ENCODE results near the gene PDGFRA. TPM values are rescaled to one million over a fixed set of nuclear protein-coding genes. Genes with fewer than 3 reads are reported as not detected.

PDGFRA gene
- total RNA-seq, 4 donors from 2014 or later, result 92.2 to 164 (median 130) TPM

DNA sequence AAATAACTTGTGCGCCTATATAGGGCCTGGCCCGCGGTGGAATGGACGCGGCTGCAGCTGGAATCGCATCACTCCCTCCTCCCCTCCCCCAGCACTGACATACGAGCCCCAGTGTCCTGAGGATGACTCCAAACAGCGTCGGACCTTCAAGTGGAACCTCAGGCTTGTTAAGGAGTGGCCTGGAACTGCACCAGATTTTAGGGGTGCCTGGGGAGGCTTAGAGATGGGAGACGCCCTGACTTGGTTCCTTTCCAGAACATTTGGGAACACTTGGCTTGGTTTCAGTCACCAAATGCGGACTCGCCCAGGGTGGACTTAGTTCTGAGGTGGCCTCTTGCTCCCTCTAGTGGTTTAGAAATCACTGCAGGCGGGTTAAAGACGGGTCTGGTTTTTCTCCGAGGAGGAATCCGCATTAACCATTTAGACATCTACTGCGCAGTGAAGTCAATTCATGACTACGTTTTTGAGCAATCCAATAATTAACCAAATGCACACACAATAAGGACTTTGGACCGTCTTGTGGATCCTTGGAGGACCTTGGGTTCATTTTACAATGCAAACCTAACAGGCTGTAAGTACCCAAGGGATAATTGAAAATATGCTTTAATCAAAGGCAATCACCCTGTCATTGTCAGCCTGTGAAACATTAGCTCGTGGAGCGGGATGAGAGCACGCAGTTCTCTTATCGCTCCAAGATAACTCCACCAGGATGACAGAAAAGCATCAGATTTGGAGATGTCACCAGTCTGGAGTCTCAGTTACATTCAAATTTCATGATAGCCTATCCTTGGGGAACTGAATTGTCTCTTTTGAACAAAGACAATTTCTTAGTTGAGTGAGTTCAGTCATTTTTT lies 11.2 kb upstream of the PDGFRA start:
- TF ChIP-seq, protein P1, sequence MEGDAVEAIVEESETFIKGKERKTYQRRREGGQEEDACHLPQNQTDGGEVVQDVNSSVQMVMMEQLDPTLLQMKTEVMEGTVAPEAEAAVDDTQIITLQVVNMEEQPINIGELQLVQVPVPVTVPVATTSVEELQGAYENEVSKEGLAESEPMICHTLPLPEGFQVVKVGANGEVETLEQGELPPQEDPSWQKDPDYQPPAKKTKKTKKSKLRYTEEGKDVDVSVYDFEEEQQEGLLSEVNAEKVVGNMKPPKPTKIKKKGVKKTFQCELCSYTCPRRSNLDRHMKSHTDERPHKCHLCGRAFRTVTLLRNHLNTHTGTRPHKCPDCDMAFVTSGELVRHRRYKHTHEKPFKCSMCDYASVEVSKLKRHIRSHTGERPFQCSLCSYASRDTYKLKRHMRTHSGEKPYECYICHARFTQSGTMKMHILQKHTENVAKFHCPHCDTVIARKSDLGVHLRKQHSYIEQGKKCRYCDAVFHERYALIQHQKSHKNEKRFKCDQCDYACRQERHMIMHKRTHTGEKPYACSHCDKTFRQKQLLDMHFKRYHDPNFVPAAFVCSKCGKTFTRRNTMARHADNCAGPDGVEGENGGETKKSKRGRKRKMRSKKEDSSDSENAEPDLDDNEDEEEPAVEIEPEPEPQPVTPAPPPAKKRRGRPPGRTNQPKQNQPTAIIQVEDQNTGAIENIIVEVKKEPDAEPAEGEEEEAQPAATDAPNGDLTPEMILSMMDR (IDR thresholded peaks at IDR 0.05), result peak; percentile 86 to 92 (median 90)
- peak; percentile 58 for TF ChIP-seq POLR2AphosphoS5 (IDR thresholded peaks at IDR 0.05)
- no peak for TF ChIP-seq EP300 (IDR thresholded peaks at IDR 0.05)
- Histone ChIP-seq H3K4me3 (peak overlapping the region in 1 of 2 donors; percentile 41), H3K27me3 (peaks cover 55% of the 10 kb centered on the region), H3K27ac (peak overlapping the region in 1 of 4 donors; percentile 35), H3K4me1 (peaks cover 0 to 12% (median 0%) of the 10 kb centered on the region in 3 donors), H3K9me3 (no peaks in the 10 kb centered on the region), H3K36me3 (no peaks in the 10 kb centered on the region)
- 0 to 10% methylated on average over 5 to 15 of the region's 23 CpGs for WGBS, 2 donors (ENCODE audit: low coverage in 1 of 2)
- ATAC-seq, result peak; percentile 94

- ATAC-seq, result no peak
- TF ChIP-seq POLR2AphosphoS5 (IDR thresholded peaks at IDR 0.05) (no peak), POLR2A (IDR thresholded peaks at IDR 0.05) (no peak), EP300 (IDR thresholded peaks at IDR 0.05) (no peak)
- TF ChIP-seq, protein P1 (IDR thresholded peaks at IDR 0.05), result no peak
- no peaks in the 10 kb centered on the region for H3K9me3 ChIP-seq
- whole genome bisulfite sequencing, 2 donors (ENCODE audit: low coverage in 1 of 2), result 81 to 94% methylated on average over 3 to 6 of the region's 6 CpGs
- H3K4me3 ChIP-seq, result no peak overlapping the region
- H3K27me3 ChIP-seq, result peaks cover 63% of the 10 kb centered on the region
- H3K36me3 ChIP-seq, result no peaks in the 10 kb centered on the region
- H3K4me1 ChIP-seq, result peaks cover 0 to 12% (median 0%) of the 10 kb centered on the region in 3 donors
- H3K27ac ChIP-seq, result no peak overlapping the region
Measured at GRCh38 chr4:54218736-54219135, 10.4 kb upstream of the PDGFRA start.

DNA sequence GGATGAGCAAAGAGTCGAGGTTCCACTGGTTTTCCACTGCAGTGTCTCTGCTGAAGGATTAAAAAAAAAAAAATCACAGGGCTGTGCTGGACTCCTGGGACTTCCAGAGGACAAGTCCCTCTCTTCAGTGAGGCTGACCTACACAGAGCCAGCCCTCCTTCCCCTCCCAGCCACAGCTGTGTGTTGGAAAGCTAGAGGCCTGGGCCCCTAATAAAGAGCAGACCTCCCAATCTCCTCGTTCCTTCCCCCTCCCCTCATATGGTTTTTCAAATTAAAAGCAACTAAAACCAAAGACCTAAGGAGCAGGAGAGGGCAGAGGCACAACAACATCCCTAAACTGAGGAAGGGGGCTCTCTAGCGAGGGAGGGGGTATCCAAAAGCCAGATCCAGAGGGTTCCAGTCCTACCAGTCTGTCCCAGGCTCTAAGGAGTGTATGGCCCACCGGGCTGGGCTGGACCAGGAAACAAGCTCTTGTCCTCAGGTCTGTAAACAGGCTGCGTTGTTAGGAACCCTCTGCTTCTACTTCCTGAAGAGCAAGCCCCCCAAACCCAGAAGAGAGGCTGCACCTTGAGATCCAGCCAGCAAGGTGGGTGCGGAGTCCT lies 4.0 kb upstream of the PDGFRA start:
- Histone ChIP-seq H3K36me3 (no peaks in the 10 kb centered on the region), H3K27me3 (peaks cover 94% of the 10 kb centered on the region), H3K9me3 (no peaks in the 10 kb centered on the region), H3K4me3 (peak overlapping the region in 1 of 2 donors; percentile 60), H3K27ac (peak overlapping the region in 3 of 4 donors; percentile 61 to 77 (median 71)), H3K4me1 (peaks cover 0 to 42% (median 9%) of the 10 kb centered on the region in 3 donors)
- TF ChIP-seq POLR2AphosphoS5 (IDR thresholded peaks at IDR 0.05) (no peak), POLR2A (IDR thresholded peaks at IDR 0.05) (no peak), EP300 (IDR thresholded peaks at IDR 0.05) (no peak)
- TF ChIP-seq, protein P1 (IDR thresholded peaks at IDR 0.05), result no peak
- no peak for ATAC-seq
- 20 to 33% methylated on average over 1 to 3 of the region's 6 CpGs for WGBS, 2 donors (ENCODE audit: low coverage in 1 of 2)

GRCh38 chr4:54225598-54226403 lies 3.3 kb upstream of the PDGFRA start:
- peaks cover 0 to 49% (median 9%) of the 10 kb centered on the region in 3 donors for H3K4me1 ChIP-seq
- ATAC-seq, result no peak
- H3K9me3 ChIP-seq, result no peaks in the 10 kb centered on the region
- H3K4me3 ChIP-seq, result peak overlapping the region in 1 of 2 donors; percentile 60
- WGBS, 2 donors (ENCODE audit: low coverage in 1 of 2), result 27 to 31% methylated on average over 11 to 24 of the region's 33 CpGs
- H3K36me3 ChIP-seq, result no peaks in the 10 kb centered on the region
- H3K27me3 ChIP-seq, result peaks cover 99% of the 10 kb centered on the region
- TF ChIP-seq POLR2A (IDR thresholded peaks at IDR 0.05), result no peak
- no peak for TF ChIP-seq EP300 (IDR thresholded peaks at IDR 0.05)
- TF ChIP-seq, protein P1 (IDR thresholded peaks at IDR 0.05), result no peak
- TF ChIP-seq POLR2AphosphoS5 (IDR thresholded peaks at IDR 0.05), result no peak
- H3K27ac ChIP-seq, result peak overlapping the region in 3 of 4 donors; percentile 61 to 77 (median 71)
